Peyer's patch (tissue), 4 donors: ENCODE measurements around the gene ZNHIT1. TPM values are rescaled to one million over a fixed set of nuclear protein-coding genes. Genes with fewer than 3 reads are reported as not detected.
A peak's percentile ranks its signal among the peaks of the same experiment; 100 is the strongest.

ENCODE experiments used
- DNase-seq, 3 donors: peaks; one replicate each; pipeline ENCODE4 v3.0.0-alpha.2; 2017 to 2019
- H3K27ac ChIP-seq, 4 donors: fragments of 200-600 bp; sonication (generic); one replicate each; pipeline ENCODE4 v1.5.1; 2016 to 2019
- H3K27me3 ChIP-seq, 2 donors: fragments of 200-600 bp; sonication (generic); one replicate each; pipeline ENCODE4 v1.5.1; 2019
- H3K36me3 ChIP-seq, 3 donors: fragments of 200-600 bp; sonication (generic); one replicate each; pipeline ENCODE4 v1.5.1; 2016 to 2019
- H3K4me1 ChIP-seq, 4 donors: fragments of 200-600 bp; sonication (generic); one replicate each; pipeline ENCODE4 v1.5.1; 2016 to 2019
- H3K4me3 ChIP-seq, 4 donors: fragments of 200-600 bp; sonication (generic); 1 replicate in 3 of 4; 2 replicates in 1 of 4; pipeline ENCODE4 v1.5.1; 2016 to 2019; ENCODE audit warnings: mild to moderate bottlenecking in 1 of 4
- H3K9me3 ChIP-seq, 4 donors: fragments of 200-600 bp; sonication (generic); one replicate each; pipeline ENCODE4 v1.5.1; 2016 to 2019; ENCODE audit warnings: mild to moderate bottlenecking in 1 of 4
- CTCF ChIP-seq, 6 experiments: fragments of 450-650 bp in 4 of 6; fragments of 200-600 bp in 2 of 6; sonication (generic) in 1 of 6; IDR thresholded peaks; one replicate each; pipeline ENCODE4 v1.5.1; 2017 to 2019; ENCODE audit warnings: antibody characterized with exemption in 6 of 6, mild to moderate bottlenecking in 3 of 6, moderate library complexity in 1 of 6
- POLR2A ChIP-seq, 2 donors: fragments of 450-650 bp; IDR thresholded peaks; one replicate each; pipeline ENCODE4 v1.5.1; 2017; ENCODE audit warnings: antibody characterized with exemption in 2 of 2, mild to moderate bottlenecking in 2 of 2, moderate library complexity in 2 of 2
- total RNA-seq, 4 donors: library from RNA; depleted of rRNA; stranded (reverse); fragments of >200 nt; gene quantifications; one replicate each; pipeline ENCODE4 v1.1.0, GENCODE V29; 2016

Gene ZNHIT1
- total RNA-seq, 4 donors from 2014 or later = 37.1 to 142 (median 110) TPM

GRCh38 chr7:101173752-101174244 lies 44.2 kb upstream of the ZNHIT1 start:
- Histone ChIP-seq H3K27me3 (peaks cover 0 to 48% of the 10 kb centered on the region in 2 donors), H3K9me3 (peaks cover 0 to 5% (median 0%) of the 10 kb centered on the region in 4 donors), H3K4me3 (peak overlapping the region in 1 of 4 donors; percentile 3), H3K4me1 (peaks cover 0 to 45% (median 30%) of the 10 kb centered on the region in 4 donors), H3K27ac (no peak overlapping the region), H3K36me3 (no peaks in the 10 kb centered on the region)
- TF ChIP-seq CTCF (IDR thresholded peaks at IDR 0.05) = no peak
- no peak for TF ChIP-seq POLR2A (IDR thresholded peaks at IDR 0.05)
- DNase-seq = peak; percentile 26 to 73 (median 70)

- no peak for TF ChIP-seq POLR2A (IDR thresholded peaks at IDR 0.05)
- no peak for TF ChIP-seq CTCF (IDR thresholded peaks at IDR 0.05)
- DNase-seq = no peak
- no peak overlapping the region for H3K4me3 ChIP-seq
- peaks cover 0 to 5% (median 0%) of the 10 kb centered on the region in 4 donors for H3K9me3 ChIP-seq
- H3K27me3 ChIP-seq = peaks cover 0 to 54% of the 10 kb centered on the region in 2 donors
- H3K36me3 ChIP-seq = no peaks in the 10 kb centered on the region
- H3K4me1 ChIP-seq = peaks cover 0 to 46% (median 30%) of the 10 kb centered on the region in 4 donors
- H3K27ac ChIP-seq = no peak overlapping the region
Measured at GRCh38 chr7:101174322-101174854, 43.6 kb upstream of the ZNHIT1 start.

- Histone ChIP-seq H3K4me1 (peaks cover 0 to 44% (median 28%) of the 10 kb centered on the region in 4 donors), H3K27ac (no peak overlapping the region), H3K36me3 (no peaks in the 10 kb centered on the region), H3K9me3 (peaks cover 0 to 5% (median 0%) of the 10 kb centered on the region in 4 donors), H3K27me3 (peaks cover 0 to 57% of the 10 kb centered on the region in 2 donors), H3K4me3 (no peak overlapping the region)
- DNase-seq = no peak
- TF ChIP-seq CTCF (IDR thresholded peaks at IDR 0.05) = no peak
- TF ChIP-seq POLR2A (IDR thresholded peaks at IDR 0.05) = no peak
Measured at GRCh38 chr7:101175664-101176063, 42.3 kb upstream of the ZNHIT1 start.

- Histone ChIP-seq H3K36me3 (no peaks in the 10 kb centered on the region), H3K4me1 (peaks cover 0 to 30% (median 16%) of the 10 kb centered on the region in 4 donors), H3K27ac (no peak overlapping the region), H3K9me3 (peaks cover 0 to 2% (median 0%) of the 10 kb centered on the region in 4 donors), H3K27me3 (peaks cover 0 to 38% of the 10 kb centered on the region in 2 donors), H3K4me3 (no peak overlapping the region)
- no peak for DNase-seq
- TF ChIP-seq POLR2A (IDR thresholded peaks at IDR 0.05) (no peak), CTCF (IDR thresholded peaks at IDR 0.05) (no peak)
Measured at GRCh38 chr7:101177644-101178043, 40.3 kb upstream of the ZNHIT1 start.

GRCh38 chr7:101179117-101179516 lies 38.8 kb upstream of the ZNHIT1 start:
- H3K4me3 ChIP-seq = no peak overlapping the region

More at GRCh38 chr7:101179117-101179516, 38.8 kb upstream of the ZNHIT1 start:
- no peak overlapping the region for H3K27ac ChIP-seq
- peaks cover 0 to 26% of the 10 kb centered on the region in 2 donors for H3K27me3 ChIP-seq
- no peak for DNase-seq
- H3K36me3 ChIP-seq = no peaks in the 10 kb centered on the region
- H3K4me1 ChIP-seq = peaks cover 0 to 16% (median 4%) of the 10 kb centered on the region in 4 donors
- TF ChIP-seq CTCF (IDR thresholded peaks at IDR 0.05) = no peak
- TF ChIP-seq POLR2A (IDR thresholded peaks at IDR 0.05) = no peak
- H3K9me3 ChIP-seq = no peaks in the 10 kb centered on the region
